HepG2 (cell line): ENCODE data around the gene GPX5. TPM values are rescaled to one million over a fixed set of nuclear protein-coding genes. Genes with fewer than 3 reads are reported as not detected.

Source experiments
- E2F5 ChIP-seq: sonication (generic); formaldehyde crosslinking; conservative IDR thresholded peaks from 2 replicates; pipeline ENCODE4 v1.4.0; 2020; ENCODE audit warnings: missing genetic modification reagents
- ISL2 ChIP-seq: sonication (generic); formaldehyde crosslinking; IDR thresholded peaks from 2 replicates; pipeline ENCODE4 v1.5.0; 2020; ENCODE audit warnings: missing genetic modification reagents
- POGK ChIP-seq: sonication (generic); formaldehyde crosslinking; conservative IDR thresholded peaks from 2 replicates; pipeline ENCODE4 v1.8.0; 2022; ENCODE audit warnings: mild to moderate bottlenecking, moderate library complexity, missing genetic modification reagents
- RCOR2 ChIP-seq: IDR thresholded peaks from 2 replicates; pipeline ENCODE4 v1.6.1; 2016; ENCODE audit warnings: missing biosample characterization, missing genetic modification reagents
- SMYD3 ChIP-seq: sonication (generic); formaldehyde crosslinking; IDR thresholded peaks from 2 replicates; pipeline ENCODE4 v1.8.1; 2023; ENCODE audit warnings: mild to moderate bottlenecking, missing genetic modification reagents
- TBX2 ChIP-seq: sonication (generic); formaldehyde crosslinking; IDR thresholded peaks from 2 replicates; pipeline ENCODE4 v1.5.0; 2020; ENCODE audit warnings: missing genetic modification reagents, mild to moderate bottlenecking, borderline replicate concordance
- ZNF747 ChIP-seq: sonication (generic); formaldehyde crosslinking; IDR thresholded peaks from 2 replicates; pipeline ENCODE4 v1.8.1; 2023; ENCODE audit warnings: missing genetic modification reagents, mild to moderate bottlenecking, borderline replicate concordance
- ZNF768 ChIP-seq: sonication (generic); formaldehyde crosslinking; IDR thresholded peaks from 2 replicates; pipeline ENCODE4 v1.4.0; 2020; ENCODE audit warnings: missing genetic modification reagents
- polyA plus RNA-seq, 8 experiments: library from polyadenylated mRNA; depleted of rRNA in 3 of 8; stranded (reverse) in 7 of 8; unstranded in 1 of 8; fragments of >200 nt; fragmentation: Illumina TruSeq in 4 of 8; extraction: Trizol in 4 of 8; gene quantifications; 2 replicates each; pipeline versions ENCODE4 v1.2.1 to v1.2.3, GENCODE V29; 2011 to 2016; ENCODE audit warnings: low read depth in 4 of 8, missing spikeins in 1 of 8, mixed read lengths in 1 of 8; ENCODE audit not compliant: insufficient read depth in 1 of 8
- total RNA-seq, 5 experiments: library from RNA; depleted of rRNA; stranded (reverse); fragments of >200 nt; fragmentation: Illumina TruSeq; extraction: Trizol; gene quantifications; 2 replicates each; pipeline ENCODE4 v1.2.3, GENCODE V29; 2016; ENCODE audit warnings: low read depth in 1 of 5
- TF ChIP-seq, protein P1 (sequence below): sonication (generic); formaldehyde crosslinking; IDR thresholded peaks from 2 replicates; pipeline ENCODE4 v1.5.0; 2020; ENCODE audit warnings: mild to moderate bottlenecking, missing genetic modification reagents, borderline replicate concordance
- TF ChIP-seq, protein P2 (sequence below): sonication (generic); formaldehyde crosslinking; IDR thresholded peaks from 2 replicates; pipeline ENCODE4 v1.8.0; 2022; ENCODE audit warnings: mild to moderate bottlenecking, missing genetic modification reagents, borderline replicate concordance
- TF ChIP-seq, protein P3 (sequence below): sonication (generic); formaldehyde crosslinking; IDR thresholded peaks from 2 replicates; pipeline ENCODE4 v1.9.0; 2021; ENCODE audit warnings: mild to moderate bottlenecking, missing genetic modification reagents

Gene GPX5
- total and polyA plus RNA-seq, 2 of the 13 experiments (the other 11 are each of a cell fraction or from before 2014, with no cell fraction given) = not detected

- TF ChIP-seq, protein P1, sequence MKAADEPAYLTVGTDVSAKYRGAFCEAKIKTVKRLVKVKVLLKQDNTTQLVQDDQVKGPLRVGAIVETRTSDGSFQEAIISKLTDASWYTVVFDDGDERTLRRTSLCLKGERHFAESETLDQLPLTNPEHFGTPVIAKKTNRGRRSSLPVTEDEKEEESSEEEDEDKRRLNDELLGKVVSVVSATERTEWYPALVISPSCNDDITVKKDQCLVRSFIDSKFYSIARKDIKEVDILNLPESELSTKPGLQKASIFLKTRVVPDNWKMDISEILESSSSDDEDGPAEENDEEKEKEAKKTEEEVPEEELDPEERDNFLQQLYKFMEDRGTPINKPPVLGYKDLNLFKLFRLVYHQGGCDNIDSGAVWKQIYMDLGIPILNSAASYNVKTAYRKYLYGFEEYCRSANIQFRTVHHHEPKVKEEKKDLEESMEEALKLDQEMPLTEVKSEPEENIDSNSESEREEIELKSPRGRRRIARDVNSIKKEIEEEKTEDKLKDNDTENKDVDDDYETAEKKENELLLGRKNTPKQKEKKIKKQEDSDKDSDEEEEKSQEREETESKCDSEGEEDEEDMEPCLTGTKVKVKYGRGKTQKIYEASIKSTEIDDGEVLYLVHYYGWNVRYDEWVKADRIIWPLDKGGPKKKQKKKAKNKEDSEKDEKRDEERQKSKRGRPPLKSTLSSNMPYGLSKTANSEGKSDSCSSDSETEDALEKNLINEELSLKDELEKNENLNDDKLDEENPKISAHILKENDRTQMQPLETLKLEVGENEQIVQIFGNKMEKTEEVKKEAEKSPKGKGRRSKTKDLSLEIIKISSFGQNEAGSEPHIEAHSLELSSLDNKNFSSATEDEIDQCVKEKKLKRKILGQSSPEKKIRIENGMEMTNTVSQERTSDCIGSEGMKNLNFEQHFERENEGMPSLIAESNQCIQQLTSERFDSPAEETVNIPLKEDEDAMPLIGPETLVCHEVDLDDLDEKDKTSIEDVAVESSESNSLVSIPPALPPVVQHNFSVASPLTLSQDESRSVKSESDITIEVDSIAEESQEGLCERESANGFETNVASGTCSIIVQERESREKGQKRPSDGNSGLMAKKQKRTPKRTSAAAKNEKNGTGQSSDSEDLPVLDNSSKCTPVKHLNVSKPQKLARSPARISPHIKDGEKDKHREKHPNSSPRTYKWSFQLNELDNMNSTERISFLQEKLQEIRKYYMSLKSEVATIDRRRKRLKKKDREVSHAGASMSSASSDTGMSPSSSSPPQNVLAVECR (CRISPR knock-in tag) = peak; percentile 41; the same call in 1 of the 2 replicates
- TF ChIP-seq POGK (CRISPR knock-in tag) (0 out of 2 replicates have a peak, but pooled peaks have one; percentile 65), ZNF747 (CRISPR knock-in tag) (no peak; the same call in 1 of the 2 replicates), ZNF768 (CRISPR knock-in tag) (peak; percentile 50; the same call in 1 of the 2 replicates), ISL2 (CRISPR knock-in tag) (0 out of 2 replicates have a peak, but pooled peaks have one; percentile 27), SMYD3 (CRISPR knock-in tag) (peak; percentile 36; the same call in 1 of the 2 replicates), RCOR2 (CRISPR knock-in tag) (0 out of 2 replicates have a peak, but pooled peaks have one; percentile 37), TBX2 (CRISPR knock-in tag) (peak; percentile 29; the same call in 1 of the 2 replicates), E2F5 (CRISPR knock-in tag) (no peak)
- TF ChIP-seq, protein P2, sequence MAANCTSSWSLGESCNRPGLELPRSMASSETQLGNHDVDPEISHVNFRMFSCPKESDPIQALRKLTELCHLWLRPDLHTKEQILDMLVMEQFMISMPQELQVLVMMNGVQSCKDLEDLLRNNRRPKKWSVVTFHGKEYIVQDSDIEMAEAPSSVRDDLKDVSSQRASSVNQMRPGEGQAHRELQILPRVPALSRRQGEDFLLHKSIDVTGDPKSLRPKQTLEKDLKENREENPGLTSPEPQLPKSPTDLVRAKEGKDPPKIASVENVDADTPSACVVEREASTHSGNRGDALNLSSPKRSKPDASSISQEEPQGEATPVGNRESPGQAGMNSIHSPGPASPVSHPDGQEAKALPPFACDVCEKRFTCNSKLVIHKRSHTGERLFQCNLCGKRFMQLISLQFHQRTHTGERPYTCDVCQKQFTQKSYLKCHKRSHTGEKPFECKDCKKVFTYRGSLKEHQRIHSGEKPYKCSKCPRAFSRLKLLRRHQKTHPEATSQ = peak; percentile 65; the same call in 1 of the 2 replicates
- TF ChIP-seq, protein P3, sequence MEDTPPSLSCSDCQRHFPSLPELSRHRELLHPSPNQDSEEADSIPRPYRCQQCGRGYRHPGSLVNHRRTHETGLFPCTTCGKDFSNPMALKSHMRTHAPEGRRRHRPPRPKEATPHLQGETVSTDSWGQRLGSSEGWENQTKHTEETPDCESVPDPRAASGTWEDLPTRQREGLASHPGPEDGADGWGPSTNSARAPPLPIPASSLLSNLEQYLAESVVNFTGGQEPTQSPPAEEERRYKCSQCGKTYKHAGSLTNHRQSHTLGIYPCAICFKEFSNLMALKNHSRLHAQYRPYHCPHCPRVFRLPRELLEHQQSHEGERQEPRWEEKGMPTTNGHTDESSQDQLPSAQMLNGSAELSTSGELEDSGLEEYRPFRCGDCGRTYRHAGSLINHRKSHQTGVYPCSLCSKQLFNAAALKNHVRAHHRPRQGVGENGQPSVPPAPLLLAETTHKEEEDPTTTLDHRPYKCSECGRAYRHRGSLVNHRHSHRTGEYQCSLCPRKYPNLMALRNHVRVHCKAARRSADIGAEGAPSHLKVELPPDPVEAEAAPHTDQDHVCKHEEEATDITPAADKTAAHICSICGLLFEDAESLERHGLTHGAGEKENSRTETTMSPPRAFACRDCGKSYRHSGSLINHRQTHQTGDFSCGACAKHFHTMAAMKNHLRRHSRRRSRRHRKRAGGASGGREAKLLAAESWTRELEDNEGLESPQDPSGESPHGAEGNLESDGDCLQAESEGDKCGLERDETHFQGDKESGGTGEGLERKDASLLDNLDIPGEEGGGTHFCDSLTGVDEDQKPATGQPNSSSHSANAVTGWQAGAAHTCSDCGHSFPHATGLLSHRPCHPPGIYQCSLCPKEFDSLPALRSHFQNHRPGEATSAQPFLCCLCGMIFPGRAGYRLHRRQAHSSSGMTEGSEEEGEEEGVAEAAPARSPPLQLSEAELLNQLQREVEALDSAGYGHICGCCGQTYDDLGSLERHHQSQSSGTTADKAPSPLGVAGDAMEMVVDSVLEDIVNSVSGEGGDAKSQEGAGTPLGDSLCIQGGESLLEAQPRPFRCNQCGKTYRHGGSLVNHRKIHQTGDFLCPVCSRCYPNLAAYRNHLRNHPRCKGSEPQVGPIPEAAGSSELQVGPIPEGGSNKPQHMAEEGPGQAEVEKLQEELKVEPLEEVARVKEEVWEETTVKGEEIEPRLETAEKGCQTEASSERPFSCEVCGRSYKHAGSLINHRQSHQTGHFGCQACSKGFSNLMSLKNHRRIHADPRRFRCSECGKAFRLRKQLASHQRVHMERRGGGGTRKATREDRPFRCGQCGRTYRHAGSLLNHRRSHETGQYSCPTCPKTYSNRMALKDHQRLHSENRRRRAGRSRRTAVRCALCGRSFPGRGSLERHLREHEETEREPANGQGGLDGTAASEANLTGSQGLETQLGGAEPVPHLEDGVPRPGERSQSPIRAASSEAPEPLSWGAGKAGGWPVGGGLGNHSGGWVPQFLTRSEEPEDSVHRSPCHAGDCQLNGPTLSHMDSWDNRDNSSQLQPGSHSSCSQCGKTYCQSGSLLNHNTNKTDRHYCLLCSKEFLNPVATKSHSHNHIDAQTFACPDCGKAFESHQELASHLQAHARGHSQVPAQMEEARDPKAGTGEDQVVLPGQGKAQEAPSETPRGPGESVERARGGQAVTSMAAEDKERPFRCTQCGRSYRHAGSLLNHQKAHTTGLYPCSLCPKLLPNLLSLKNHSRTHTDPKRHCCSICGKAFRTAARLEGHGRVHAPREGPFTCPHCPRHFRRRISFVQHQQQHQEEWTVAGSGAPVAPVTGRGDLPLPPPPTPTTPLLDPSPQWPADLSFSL (CRISPR knock-in tag) = peak; percentile 76
Measured at GRCh38 chr6:28542440-28543296, 17.0 kb downstream of the GPX5 start (continued).
